PC-9 (cell line): ENCODE measurements around the gene FBN1.

Source experiments
- EZH2 ChIP-seq: fragments of 200-600 bp; sonication (generic); IDR thresholded peaks from 2 replicates; pipeline ENCODE4 v1.8.0; 2017; ENCODE audit warnings: antibody characterized with exemption, low read depth
- TF ChIP-seq, protein P1 (sequence below): fragments of 200-600 bp; sonication (generic); conservative IDR thresholded peaks from 2 replicates; pipeline ENCODE4 v1.6.1; 2017; ENCODE audit warnings: mixed run types, antibody characterized with exemption, mild to moderate bottlenecking, moderate library complexity

DNA sequence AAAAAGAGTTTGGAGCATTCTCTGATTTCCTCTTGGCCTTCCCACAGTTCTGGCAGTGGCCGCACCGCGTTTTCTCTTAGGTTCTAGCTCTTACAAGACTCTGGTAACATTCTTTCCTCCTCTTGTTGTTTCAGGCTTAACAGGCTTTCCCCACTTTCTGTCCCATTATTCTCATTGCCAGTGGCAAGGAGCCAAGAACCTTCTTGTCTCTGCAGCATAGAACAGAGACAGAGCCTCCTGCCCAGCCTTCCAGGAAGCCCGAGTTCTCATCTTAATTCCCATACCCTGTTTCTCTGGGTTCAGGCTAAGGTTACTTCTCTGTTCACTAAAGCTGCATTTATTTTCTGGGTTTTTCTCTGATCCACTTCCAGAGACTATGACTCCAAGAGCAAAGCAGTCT is 253.2 kb downstream of the FBN1 start:
- TF ChIP-seq, protein P1, sequence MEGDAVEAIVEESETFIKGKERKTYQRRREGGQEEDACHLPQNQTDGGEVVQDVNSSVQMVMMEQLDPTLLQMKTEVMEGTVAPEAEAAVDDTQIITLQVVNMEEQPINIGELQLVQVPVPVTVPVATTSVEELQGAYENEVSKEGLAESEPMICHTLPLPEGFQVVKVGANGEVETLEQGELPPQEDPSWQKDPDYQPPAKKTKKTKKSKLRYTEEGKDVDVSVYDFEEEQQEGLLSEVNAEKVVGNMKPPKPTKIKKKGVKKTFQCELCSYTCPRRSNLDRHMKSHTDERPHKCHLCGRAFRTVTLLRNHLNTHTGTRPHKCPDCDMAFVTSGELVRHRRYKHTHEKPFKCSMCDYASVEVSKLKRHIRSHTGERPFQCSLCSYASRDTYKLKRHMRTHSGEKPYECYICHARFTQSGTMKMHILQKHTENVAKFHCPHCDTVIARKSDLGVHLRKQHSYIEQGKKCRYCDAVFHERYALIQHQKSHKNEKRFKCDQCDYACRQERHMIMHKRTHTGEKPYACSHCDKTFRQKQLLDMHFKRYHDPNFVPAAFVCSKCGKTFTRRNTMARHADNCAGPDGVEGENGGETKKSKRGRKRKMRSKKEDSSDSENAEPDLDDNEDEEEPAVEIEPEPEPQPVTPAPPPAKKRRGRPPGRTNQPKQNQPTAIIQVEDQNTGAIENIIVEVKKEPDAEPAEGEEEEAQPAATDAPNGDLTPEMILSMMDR, result no peak
- no peak for TF ChIP-seq EZH2
